Measurements from ENCODE around the gene LMAN1L. TPM values are rescaled to one million over a fixed set of nuclear protein-coding genes. Genes with fewer than 3 reads are reported as not detected.

The LMAN1L gene
- polyA plus RNA-seq, 1 donor (not counting 4 experiments of a cell fraction or from before 2014, with no cell fraction given) = not detected

DNA sequence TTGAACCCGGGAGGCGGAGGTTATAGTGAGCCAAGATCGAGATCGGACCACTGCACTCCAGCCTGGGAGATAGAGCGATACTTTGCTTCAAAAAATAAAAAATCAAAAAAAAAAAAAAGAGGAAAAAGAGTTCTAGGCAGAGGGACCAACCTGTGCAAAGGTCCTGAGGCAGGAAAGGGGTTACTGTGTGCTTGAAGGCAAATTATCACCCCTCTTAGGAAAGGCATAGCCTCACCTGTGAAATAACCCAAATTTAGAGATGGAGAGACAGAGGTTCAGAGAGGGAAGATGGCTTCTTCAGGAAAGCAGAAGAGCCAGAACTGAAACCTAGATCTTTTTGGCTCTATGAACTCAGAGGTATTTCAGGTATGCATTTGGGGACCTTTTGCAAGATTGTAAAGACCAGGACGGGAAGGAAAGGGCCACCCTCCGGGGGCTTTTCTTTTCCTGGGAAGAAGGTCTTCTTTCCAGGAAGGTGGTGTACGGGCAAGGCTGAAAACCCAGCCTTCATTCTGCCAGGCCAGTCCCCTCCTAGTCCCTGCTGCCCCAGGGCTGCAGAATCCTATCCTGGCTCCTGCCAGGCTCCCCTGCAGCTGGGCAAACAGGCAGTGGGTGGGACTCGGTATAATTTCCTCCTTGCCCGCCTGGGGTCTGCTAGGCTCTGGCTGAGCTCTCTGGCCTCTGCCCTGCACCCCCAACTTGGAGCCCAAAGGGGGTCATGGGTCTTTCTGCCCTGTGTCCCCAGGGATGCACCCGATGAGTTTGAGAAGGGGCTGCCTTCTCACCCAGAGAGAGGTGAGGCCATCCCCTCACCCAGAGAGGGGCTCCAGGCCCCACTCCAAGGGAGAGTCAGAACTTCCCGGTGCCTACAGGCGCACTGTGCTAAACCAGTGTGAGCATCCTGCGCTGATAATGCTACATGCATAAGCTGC lies 45.2 kb upstream of the LMAN1L start:
- Histone ChIP-seq H3K9me1 (ENCODE audit: control insufficient read depth, extremely low read depth, insufficient read depth, low read length) (no peaks in the 10 kb centered on the region), H3K4me3 (ENCODE audit: control insufficient read depth in 2 of 3, extremely low read depth in 1 of 3, insufficient read depth in 2 of 3, low read depth in 1 of 3, low read length in 3 of 3) (no peak overlapping the region), H3K4me1 (ENCODE audit: control insufficient read depth, extremely low read depth, insufficient read depth, low read length) (peaks cover 18% of the 10 kb centered on the region), H3K79me2 (ENCODE audit: control insufficient read depth, insufficient read depth, low read length) (no peaks in the 10 kb centered on the region), H3K27ac (ENCODE audit: control insufficient read depth, insufficient read depth, low read length) (no peak overlapping the region), H3K9ac (ENCODE audit: control insufficient read depth, extremely low read depth, insufficient read depth, low read length) (no peak overlapping the region), H4K20me1 (ENCODE audit: control insufficient read depth, extremely low read depth, insufficient read depth, low read length) (no peaks in the 10 kb centered on the region), H3K4me2 (ENCODE audit: control insufficient read depth, extremely low read depth, insufficient read depth, low read depth, low read length) (no peak overlapping the region), H3K36me3 (ENCODE audit: control insufficient read depth in 2 of 2, extremely low read depth in 1 of 2, insufficient read depth in 2 of 2, low read length in 2 of 2) (no peaks in the 10 kb centered on the region), H3K9me3 (ENCODE audit: control insufficient read depth, low read depth, low read length) (no peaks in the 10 kb centered on the region), H3K27me3 (ENCODE audit: control insufficient read depth, extremely low read depth, insufficient read depth, low read length) (peaks cover 14% of the 10 kb centered on the region), H2AFZ (ENCODE audit: control insufficient read depth, low read length) (no peak overlapping the region)
- dilution Hi-C loops (cut with MboI; ENCODE audit: extremely low pct_ligation_motif_present, low sequenced_read_pairs) = no loop called here
- no peak for FAIRE-seq
- TF ChIP-seq EZH2 (IDR thresholded peaks at IDR 0.05; ENCODE audit: low read length) = no peak
- TF ChIP-seq, protein P1, sequence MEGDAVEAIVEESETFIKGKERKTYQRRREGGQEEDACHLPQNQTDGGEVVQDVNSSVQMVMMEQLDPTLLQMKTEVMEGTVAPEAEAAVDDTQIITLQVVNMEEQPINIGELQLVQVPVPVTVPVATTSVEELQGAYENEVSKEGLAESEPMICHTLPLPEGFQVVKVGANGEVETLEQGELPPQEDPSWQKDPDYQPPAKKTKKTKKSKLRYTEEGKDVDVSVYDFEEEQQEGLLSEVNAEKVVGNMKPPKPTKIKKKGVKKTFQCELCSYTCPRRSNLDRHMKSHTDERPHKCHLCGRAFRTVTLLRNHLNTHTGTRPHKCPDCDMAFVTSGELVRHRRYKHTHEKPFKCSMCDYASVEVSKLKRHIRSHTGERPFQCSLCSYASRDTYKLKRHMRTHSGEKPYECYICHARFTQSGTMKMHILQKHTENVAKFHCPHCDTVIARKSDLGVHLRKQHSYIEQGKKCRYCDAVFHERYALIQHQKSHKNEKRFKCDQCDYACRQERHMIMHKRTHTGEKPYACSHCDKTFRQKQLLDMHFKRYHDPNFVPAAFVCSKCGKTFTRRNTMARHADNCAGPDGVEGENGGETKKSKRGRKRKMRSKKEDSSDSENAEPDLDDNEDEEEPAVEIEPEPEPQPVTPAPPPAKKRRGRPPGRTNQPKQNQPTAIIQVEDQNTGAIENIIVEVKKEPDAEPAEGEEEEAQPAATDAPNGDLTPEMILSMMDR (optimal IDR thresholded peaks at IDR 0.05 in 1 of 3, IDR thresholded peaks at IDR 0.05 in 1 of 3, conservative IDR thresholded peaks at IDR 0.05 in 1 of 3; ENCODE audit: extremely low read depth in 1 of 3, insufficient read depth in 2 of 3, low read length in 3 of 3) = no peak
- no peak for DNase-seq (ENCODE audit: low read depth, low spot score)

DNA sequence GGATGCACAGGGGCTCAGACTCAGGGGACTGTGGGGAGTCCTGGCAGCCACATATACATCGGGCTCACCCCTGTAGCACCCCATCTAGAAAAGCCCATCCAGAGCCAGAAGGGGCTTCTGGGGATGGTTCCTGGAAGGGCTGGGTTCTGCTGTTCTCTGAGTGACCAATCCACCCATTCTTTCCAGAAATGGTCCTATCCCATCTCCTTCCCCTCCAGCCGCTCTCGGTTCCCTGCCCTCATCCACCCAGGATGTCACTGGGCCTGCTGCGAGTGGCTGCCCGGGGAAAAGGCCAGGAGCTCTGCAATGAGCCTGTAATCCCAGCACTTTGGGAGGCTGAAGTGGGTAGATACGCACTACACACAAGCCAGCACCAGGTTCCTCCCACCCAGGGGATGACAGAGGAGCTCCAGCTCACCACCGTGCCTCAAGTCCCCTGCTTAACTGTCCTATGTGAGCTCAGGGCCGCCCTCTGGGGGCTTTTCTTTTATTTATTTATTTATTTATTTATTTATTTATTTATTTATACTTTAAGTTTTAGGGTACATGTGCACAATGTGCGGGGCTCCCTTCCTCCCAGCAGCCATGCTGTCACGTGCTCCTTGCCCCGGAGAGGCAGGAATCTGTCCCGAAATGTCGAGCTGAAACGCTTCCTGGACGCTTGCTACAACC lies 44.4 kb upstream of the LMAN1L start:
- Histone ChIP-seq H3K9ac (ENCODE audit: control insufficient read depth, extremely low read depth, insufficient read depth, low read length) (no peak overlapping the region), H3K27me3 (ENCODE audit: control insufficient read depth, extremely low read depth, insufficient read depth, low read length) (peaks cover 14% of the 10 kb centered on the region), H3K9me1 (ENCODE audit: control insufficient read depth, extremely low read depth, insufficient read depth, low read length) (no peaks in the 10 kb centered on the region), H3K27ac (ENCODE audit: control insufficient read depth, insufficient read depth, low read length) (no peak overlapping the region), H3K4me2 (ENCODE audit: control insufficient read depth, extremely low read depth, insufficient read depth, low read depth, low read length) (peak overlapping the region; percentile 4), H3K79me2 (ENCODE audit: control insufficient read depth, insufficient read depth, low read length) (no peaks in the 10 kb centered on the region), H2AFZ (ENCODE audit: control insufficient read depth, low read length) (no peak overlapping the region), H3K36me3 (ENCODE audit: control insufficient read depth in 2 of 2, extremely low read depth in 1 of 2, insufficient read depth in 2 of 2, low read length in 2 of 2) (no peaks in the 10 kb centered on the region), H3K4me3 (ENCODE audit: control insufficient read depth in 2 of 3, extremely low read depth in 1 of 3, insufficient read depth in 2 of 3, low read depth in 1 of 3, low read length in 3 of 3) (no peak overlapping the region), H3K9me3 (ENCODE audit: control insufficient read depth, low read depth, low read length) (no peaks in the 10 kb centered on the region), H3K4me1 (ENCODE audit: control insufficient read depth, extremely low read depth, insufficient read depth, low read length) (peaks cover 11% of the 10 kb centered on the region), H4K20me1 (ENCODE audit: control insufficient read depth, extremely low read depth, insufficient read depth, low read length) (no peaks in the 10 kb centered on the region)
- dilution Hi-C loops (cut with MboI; ENCODE audit: extremely low pct_ligation_motif_present, low sequenced_read_pairs) = no loop called here
- DNase-seq (ENCODE audit: low read depth, low spot score) = no peak
- FAIRE-seq = no peak
- TF ChIP-seq, protein P1 (optimal IDR thresholded peaks at IDR 0.05 in 1 of 3, IDR thresholded peaks at IDR 0.05 in 1 of 3, conservative IDR thresholded peaks at IDR 0.05 in 1 of 3; ENCODE audit: extremely low read depth in 1 of 3, insufficient read depth in 2 of 3, low read length in 3 of 3) = no peak
- TF ChIP-seq EZH2 (IDR thresholded peaks at IDR 0.05; ENCODE audit: low read length) = no peak
